Suppressor macrophage treated with lipopolysaccharide for 1 hour (primary cell): ENCODE results near the gene UBAC2.

Experiments used
- DNase-seq, 3 donors: peaks; one replicate each; pipeline ENCODE4 v3.0.0-alpha.2; 2020 to 2022

The UBAC2 gene

GRCh38 chr13:99341969-99342722, 141.5 kb downstream of the UBAC2 start:
- DNase-seq, result no peak

DNA sequence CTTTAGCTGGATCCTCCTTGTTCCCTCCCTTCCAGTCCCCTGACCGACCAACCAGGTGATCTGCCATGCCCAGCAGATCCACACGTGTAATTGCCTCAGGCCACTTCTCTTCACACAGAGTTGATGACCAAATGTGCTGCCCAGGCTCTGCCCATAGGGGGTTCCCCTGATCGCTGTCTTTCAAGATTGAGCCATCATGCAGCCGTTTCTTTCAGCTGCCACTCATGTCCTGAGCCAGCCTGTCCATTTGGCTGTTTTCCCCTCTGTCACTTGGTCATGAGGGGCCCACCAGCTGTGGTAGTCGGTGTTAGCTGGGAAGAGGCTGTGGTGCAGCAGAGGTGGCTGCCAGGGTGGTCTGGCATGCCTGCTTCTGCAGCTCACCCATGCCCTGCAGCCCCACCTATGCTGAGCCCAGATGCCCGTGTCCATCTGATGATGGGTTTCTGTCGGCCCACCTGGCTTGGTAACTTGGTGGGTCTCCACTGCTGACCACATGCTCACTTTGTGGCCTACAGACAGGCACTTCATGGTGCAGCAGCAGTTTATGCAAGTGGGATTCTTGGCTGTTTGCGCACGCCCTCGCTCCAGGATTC, 142.2 kb downstream of the UBAC2 start:
- peak; percentile 44 to 56 (median 53) for DNase-seq

DNA sequence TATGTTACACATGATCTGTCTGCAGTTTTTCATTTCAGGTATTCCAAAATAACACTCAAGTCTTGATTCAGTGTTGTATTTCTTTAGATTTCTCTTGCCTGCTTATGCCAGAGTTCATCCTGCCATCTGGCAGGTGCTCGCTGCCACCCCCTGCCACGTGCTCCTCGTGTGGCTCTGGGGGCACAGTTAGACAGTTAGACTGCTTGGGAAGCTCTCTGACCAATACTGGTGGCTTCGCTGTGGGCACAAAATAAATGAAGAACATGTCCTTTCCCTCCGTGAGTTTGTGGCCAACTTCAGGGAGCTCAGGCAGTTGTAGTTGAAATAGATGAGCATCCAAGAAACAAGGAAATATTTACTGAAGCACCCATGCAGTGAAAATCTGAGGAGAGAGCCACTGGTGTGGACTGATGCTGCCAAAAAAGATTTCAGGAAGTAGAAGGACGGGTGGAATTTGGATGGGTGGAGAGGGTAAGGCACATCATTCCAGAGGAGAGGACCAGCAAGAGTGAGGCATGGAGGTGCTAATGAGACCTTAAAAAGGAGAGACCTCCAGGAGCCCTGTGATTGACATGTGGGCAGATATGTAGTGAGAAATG, 144.1 kb downstream of the UBAC2 start:
- no peak for DNase-seq

- DNase-seq, result no peak
These were observed 144.7 kb downstream of the UBAC2 start for GRCh38 chr13:99345345-99345744.

GRCh38 chr13:99346335-99347042, 145.8 kb downstream of the UBAC2 start:
- DNase-seq, result no peak

DNA sequence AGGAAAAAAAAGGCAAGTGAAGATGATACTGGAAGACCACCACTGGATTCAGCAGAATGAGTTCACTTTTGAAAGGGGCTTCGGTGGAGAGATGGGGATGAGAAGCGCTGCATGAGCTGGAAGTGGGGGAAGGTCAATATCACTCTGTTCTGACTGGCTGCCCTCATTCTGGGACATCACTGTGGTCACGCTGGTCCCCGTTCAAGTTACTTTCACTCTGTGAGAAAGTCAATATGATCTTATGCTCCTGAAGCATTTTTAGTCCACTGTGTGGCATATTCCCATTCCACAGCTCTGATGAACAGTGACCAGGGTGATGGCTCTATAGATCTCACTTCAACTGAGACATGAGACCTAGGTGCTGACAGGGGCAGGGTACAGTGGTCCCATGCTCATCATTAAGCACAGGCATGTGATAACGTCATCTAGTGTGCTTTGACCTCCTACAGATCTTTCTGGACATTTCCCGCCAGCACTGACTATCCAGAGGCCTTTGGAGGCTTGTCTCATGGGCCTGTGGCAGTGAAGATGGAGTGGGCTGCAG, 146.8 kb downstream of the UBAC2 start:
- DNase-seq, result no peak

DNA sequence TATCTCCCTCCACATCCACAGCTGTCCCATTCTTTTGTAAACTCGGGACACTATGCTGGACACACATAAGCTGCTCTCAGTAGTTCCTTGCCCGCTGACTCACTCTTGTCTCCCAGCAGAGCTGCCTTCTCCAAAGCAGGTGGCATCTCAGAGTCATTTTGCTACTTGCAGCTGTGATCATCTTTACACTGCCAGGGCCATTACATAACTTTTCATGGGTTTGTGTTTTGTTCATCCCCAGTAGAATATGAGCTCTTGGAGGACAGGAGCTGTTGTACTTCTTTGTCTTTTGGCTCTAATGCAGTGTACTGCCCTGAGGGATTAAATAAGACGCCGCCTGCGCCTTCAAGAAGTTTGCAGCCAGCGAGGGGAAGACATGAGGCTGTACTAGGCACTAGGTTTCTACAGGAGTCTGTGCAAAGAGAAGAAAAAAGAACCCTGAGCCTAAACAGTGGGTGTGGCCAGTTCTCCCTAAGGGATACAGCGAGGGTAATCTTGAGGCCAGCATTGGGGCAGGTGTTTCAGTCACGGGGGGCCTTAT, 147.3 kb downstream of the UBAC2 start:
- no peak for DNase-seq

DNA sequence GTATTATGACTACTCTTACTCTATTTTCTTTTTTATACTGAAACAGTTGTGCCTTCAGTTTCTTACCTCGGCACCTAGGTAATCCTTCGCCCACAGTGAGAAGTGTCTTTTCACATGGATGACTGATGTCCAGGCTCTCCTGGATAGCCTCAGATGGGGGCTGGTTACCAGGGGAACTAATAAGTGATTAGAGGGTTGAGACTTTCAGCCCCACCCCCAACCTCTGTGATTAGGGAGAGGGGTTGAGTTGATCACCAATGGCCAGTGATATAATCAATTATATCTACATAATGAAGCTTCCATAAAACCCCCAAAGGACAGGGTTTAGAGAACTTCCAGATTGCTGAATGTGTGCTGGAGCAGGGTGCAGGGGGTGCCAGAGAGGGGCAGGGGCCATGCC, 149.5 kb downstream of the UBAC2 start:
- DNase-seq, result no peak

GRCh38 chr13:99351772-99352171, 151.1 kb downstream of the UBAC2 start:
- no peak for DNase-seq

DNA sequence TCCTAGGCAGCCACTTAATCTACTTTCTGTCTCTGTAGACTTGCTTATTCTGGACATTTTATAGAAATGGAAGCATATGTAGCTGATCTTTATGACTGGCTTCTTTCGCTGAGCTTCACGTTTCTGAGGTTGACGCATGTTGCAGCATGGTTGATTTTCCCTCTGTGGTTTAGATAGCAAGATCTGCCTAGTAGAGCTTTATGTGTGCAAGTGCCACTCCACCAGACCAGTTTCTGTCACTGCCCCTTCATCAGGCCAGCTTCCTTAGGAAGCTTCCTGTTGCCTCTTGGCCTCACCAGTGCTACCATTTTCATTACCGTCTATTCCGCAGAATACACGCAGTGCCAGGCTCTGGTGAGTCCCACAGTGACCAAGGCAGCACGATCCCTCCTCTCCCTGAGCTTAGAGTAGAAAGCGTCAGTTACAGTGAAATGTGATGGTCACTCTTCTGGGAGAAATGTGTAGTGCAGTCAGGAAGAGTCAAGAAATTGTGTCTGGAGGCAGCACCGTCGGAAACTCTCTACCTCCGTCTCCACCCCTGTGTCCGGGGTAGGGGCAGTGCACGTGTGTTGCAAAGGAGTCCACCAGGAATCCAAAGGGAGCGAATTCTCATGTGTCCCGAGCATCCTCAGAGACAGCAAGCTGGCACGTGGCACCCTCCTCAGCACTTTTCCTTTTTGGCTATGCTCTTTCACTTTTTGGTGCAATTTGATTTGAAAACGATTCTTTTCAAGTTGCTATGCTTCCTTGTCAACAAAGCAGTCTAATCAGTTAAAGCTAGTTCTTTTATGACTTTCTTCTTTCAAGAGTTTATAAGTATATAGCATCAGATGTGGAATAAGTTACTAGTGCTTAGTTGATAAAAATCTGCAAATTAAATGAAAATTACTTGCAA, 151.9 kb downstream of the UBAC2 start:
- no peak for DNase-seq

- DNase-seq, result no peak
These were observed 152.6 kb downstream of the UBAC2 start for GRCh38 chr13:99353246-99353600.

GRCh38 chr13:99353836-99354235, 153.2 kb downstream of the UBAC2 start:
- no peak for DNase-seq

- no peak for DNase-seq
These were observed 153.8 kb downstream of the UBAC2 start for GRCh38 chr13:99354371-99354951.

DNA sequence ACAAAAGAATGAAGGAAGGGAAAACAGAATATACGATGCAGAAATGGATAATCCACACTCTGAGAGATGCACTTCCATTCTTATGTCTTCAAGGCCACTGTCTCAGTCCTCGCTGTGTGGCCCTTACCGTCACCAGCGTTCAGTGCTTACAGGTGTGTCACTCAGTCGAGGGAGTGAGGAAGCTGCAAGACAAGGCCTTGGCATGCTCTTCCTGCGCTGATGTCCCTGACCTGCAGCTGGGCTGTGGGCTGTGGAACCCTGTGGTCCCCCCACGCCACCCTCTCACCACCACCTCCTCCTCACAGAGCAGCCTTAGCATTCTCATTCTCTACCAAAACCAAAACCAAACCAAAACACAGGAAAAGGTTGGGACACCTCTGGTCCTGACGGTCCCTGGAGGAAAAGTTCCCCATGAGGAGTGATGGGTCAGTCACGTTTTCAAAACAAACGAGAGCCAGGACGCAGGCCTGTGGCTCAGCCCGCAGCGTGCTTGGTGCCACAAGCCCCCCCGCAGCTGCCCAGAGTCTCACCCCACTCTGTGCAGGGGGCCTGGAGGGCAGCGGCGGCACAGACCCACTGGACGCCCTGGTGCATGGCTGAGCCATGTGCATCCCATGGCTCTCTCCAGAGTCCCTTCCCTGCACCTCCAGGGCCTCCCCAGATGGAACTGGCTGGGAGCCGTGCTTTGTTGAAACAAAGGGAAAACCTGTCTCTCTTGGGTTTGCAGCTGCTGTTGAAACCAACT, 154.8 kb downstream of the UBAC2 start:
- DNase-seq, result no peak

- no peak for DNase-seq
These were observed 155.3 kb downstream of the UBAC2 start for GRCh38 chr13:99356012-99356261.

- peak; percentile 57 to 78 (median 61) for DNase-seq
These were observed 155.8 kb downstream of the UBAC2 start for GRCh38 chr13:99356262-99357091.

- peak; percentile 32 to 56 (median 49) for DNase-seq
These were observed 156.5 kb downstream of the UBAC2 start for GRCh38 chr13:99357131-99357596.

DNA sequence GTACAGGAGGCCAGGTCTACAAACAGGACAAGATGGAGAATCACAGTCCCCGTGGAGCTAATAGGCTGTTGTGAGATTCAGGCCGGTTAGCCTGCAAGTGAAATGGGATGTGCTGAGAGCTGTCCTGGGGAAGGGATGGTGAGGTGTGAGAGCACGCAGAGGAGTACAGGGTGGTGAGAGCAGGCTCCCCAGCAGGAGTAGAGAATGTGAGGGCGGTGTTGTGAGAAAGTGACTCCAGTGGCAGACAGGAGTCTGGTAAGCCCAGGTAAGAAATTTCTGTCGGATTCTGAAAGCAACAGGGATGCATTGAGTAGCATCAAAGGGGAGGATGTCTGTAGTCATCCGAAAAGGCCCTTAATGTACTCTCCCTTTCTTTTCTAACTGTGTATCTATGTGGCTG, 157.3 kb downstream of the UBAC2 start:
- no peak for DNase-seq

DNA sequence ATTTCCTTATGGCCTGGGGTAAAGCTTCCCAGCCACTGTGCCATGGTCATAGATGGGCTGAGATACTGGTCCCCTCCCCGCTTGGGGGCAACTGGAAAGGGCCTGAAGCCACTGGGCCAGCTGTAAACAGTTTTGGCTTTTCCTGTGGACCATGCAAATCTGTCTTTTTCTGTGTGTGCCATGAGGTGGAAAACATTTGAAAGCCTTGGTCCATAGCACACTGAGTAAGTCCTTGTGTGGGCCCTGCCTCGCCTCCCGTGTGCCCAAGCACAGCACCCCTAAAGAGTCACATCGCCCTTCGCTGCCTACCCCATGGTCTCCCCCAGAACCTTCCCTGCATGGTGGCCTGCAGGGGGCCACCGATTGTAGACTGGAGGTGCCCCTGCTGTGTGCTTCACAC, 158.9 kb downstream of the UBAC2 start:
- no peak for DNase-seq

GRCh38 chr13:99360696-99361095, 160.0 kb downstream of the UBAC2 start:
- no peak for DNase-seq
